HepG2 (cell line): ENCODE data around the gene VMO1. TPM values are rescaled to one million over a fixed set of nuclear protein-coding genes. Genes with fewer than 3 reads are reported as not detected.

ENCODE experiments used
- ARID4A ChIP-seq: sonication (generic); formaldehyde crosslinking; IDR thresholded peaks from 2 replicates; pipeline ENCODE4 v1.5.0; 2020; ENCODE audit warnings: mild to moderate bottlenecking, missing genetic modification reagents, borderline replicate concordance
- EED ChIP-seq: sonication (generic); formaldehyde crosslinking; IDR thresholded peaks from 2 replicates; pipeline ENCODE4 v1.5.0; 2020; ENCODE audit warnings: mild to moderate bottlenecking, missing genetic modification reagents
- FOXP1 ChIP-seq, 2 experiments: fragments of 450-650 bp in 1 of 2; IDR thresholded peaks; 2 replicates each; pipeline ENCODE4 v1.6.1; 2017 to 2018; ENCODE audit warnings: antibody characterized with exemption in 1 of 2
- HNF1A ChIP-seq, 2 experiments: sonication (generic) in 1 of 2; formaldehyde crosslinking in 1 of 2; IDR thresholded peaks; 2 replicates each; pipeline versions ENCODE4 v1.4.0 to v1.6.1; 2016 to 2020; ENCODE audit warnings: borderline replicate concordance in 1 of 2, low read depth in 1 of 2, mild to moderate bottlenecking in 1 of 2, missing genetic modification reagents in 1 of 2
- KDM1A ChIP-seq: IDR thresholded peaks from 2 replicates; pipeline ENCODE4 v1.6.1; 2016; ENCODE audit warnings: missing compliant biosample characterization
- MEIS1 ChIP-seq: sonication (generic); formaldehyde crosslinking; IDR thresholded peaks from 2 replicates; pipeline ENCODE4 v1.9.0; 2021; ENCODE audit warnings: mild to moderate bottlenecking, missing genetic modification reagents, moderate library complexity, borderline replicate concordance
- MTERF4 ChIP-seq: sonication (generic); formaldehyde crosslinking; IDR thresholded peaks from 2 replicates; pipeline ENCODE4 v1.8.0; 2023; ENCODE audit warnings: mild to moderate bottlenecking, missing genetic modification reagents
- NFKBIZ ChIP-seq: IDR thresholded peaks from 2 replicates; pipeline ENCODE4 v1.6.1; 2018; ENCODE audit warnings: missing genetic modification reagents, missing compliant biosample characterization
- REL ChIP-seq: sonication (generic); formaldehyde crosslinking; conservative IDR thresholded peaks from 2 replicates; pipeline ENCODE4 v1.8.0; 2022; ENCODE audit warnings: mild to moderate bottlenecking, missing genetic modification reagents, moderate library complexity
- SMAD1 ChIP-seq: sonication (generic); formaldehyde crosslinking; IDR thresholded peaks from 2 replicates; pipeline ENCODE4 v1.4.0; 2020; ENCODE audit warnings: missing genetic modification reagents, low read depth, mild to moderate bottlenecking, borderline replicate concordance
- TBP ChIP-seq: sonication (generic); formaldehyde crosslinking; IDR thresholded peaks from 2 replicates; pipeline ENCODE4 v1.5.0; 2020; ENCODE audit warnings: missing genetic modification reagents
- ZBTB7B ChIP-seq: sonication (generic); formaldehyde crosslinking; IDR thresholded peaks from 2 replicates; pipeline ENCODE4 v1.4.0; 2020; ENCODE audit warnings: missing genetic modification reagents
- ZFP36L2 ChIP-seq: sonication (generic); formaldehyde crosslinking; IDR thresholded peaks from 2 replicates; pipeline ENCODE4 v1.4.0; 2020; ENCODE audit warnings: missing genetic modification reagents
- ZNF207 ChIP-seq: fragments of 450-650 bp; IDR thresholded peaks from 2 replicates; pipeline ENCODE4 v1.6.1; 2016; ENCODE audit warnings: antibody characterized with exemption, borderline replicate concordance
- polyA plus RNA-seq, 8 experiments: library from polyadenylated mRNA; depleted of rRNA in 3 of 8; stranded (reverse) in 7 of 8; unstranded in 1 of 8; fragments of >200 nt; fragmentation: Illumina TruSeq in 4 of 8; extraction: Trizol in 4 of 8; gene quantifications; 2 replicates each; pipeline versions ENCODE4 v1.2.1 to v1.2.3, GENCODE V29; 2011 to 2016; ENCODE audit warnings: low read depth in 4 of 8, missing spikeins in 1 of 8, mixed read lengths in 1 of 8; ENCODE audit not compliant: insufficient read depth in 1 of 8
- total RNA-seq, 5 experiments: library from RNA; depleted of rRNA; stranded (reverse); fragments of >200 nt; fragmentation: Illumina TruSeq; extraction: Trizol; gene quantifications; 2 replicates each; pipeline ENCODE4 v1.2.3, GENCODE V29; 2016; ENCODE audit warnings: low read depth in 1 of 5
- TF ChIP-seq, protein P1 (sequence below): sonication (generic); formaldehyde crosslinking; IDR thresholded peaks from 2 replicates; pipeline ENCODE4 v1.8.1; 2023; ENCODE audit warnings: mild to moderate bottlenecking, moderate library complexity, missing genetic modification reagents
- TF ChIP-seq, protein P2 (sequence below): sonication (generic); formaldehyde crosslinking; IDR thresholded peaks from 2 replicates; pipeline ENCODE4 v1.5.1; 2020; ENCODE audit warnings: mild to moderate bottlenecking, moderate library complexity, missing genetic modification reagents

The VMO1 gene
- total and polyA plus RNA-seq, 2 of the 13 experiments (the other 11 are each of a cell fraction or from before 2014, with no cell fraction given): not detected

- no peak for TF ChIP-seq KDM1A (CRISPR knock-in tag)
- TF ChIP-seq EED: no peak
- TF ChIP-seq MTERF4: no peak
- no peak for TF ChIP-seq TBP (CRISPR knock-in tag)
- no peak for TF ChIP-seq ZFP36L2 (CRISPR knock-in tag)
- TF ChIP-seq, protein P1, sequence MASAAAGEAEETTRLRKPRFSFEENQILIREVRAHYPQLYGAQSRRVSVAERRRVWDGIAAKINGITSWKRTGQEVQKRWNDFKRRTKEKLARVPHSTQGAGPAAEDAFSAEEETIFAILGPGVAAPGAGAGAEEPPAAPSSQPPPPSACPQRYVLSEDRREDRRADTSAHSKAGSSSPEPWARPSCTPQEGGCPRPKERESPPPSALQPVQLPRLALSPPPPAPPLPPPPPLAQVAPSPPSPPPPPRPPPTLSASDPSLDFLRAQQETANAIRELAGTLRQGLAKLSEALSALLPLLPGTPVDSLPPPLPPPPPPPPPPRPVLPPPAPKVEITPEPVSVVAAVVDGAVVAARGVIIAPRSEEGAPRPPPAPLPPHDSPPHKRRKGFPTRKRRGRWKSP (CRISPR knock-in tag): no peak
- no peak for TF ChIP-seq REL (CRISPR knock-in tag)
- TF ChIP-seq ARID4A (CRISPR knock-in tag): peak; percentile 30; the same call in 1 of the 2 replicates
- TF ChIP-seq ZBTB7B: peak; percentile 70; the same call in 1 of the 2 replicates
- TF ChIP-seq HNF1A (IDR thresholded peaks at IDR 0.05; ENCODE audit: low read depth): peak; percentile 49; the same call in 1 of the 2 replicates
- TF ChIP-seq HNF1A (CRISPR knock-in tag; IDR thresholded peaks at IDR 0.05; ENCODE audit: borderline replicate concordance): peak; percentile 76; the same call in 1 of the 2 replicates
- TF ChIP-seq SMAD1 (CRISPR knock-in tag): no peak
- TF ChIP-seq NFKBIZ: peak; percentile 59
- peak; percentile 90 for TF ChIP-seq FOXP1 (IDR thresholded peaks at IDR 0.05)
- TF ChIP-seq FOXP1 (CRISPR knock-in tag; IDR thresholded peaks at IDR 0.05): peak; percentile 95
- no peak for TF ChIP-seq ZNF207
- TF ChIP-seq, protein P2, sequence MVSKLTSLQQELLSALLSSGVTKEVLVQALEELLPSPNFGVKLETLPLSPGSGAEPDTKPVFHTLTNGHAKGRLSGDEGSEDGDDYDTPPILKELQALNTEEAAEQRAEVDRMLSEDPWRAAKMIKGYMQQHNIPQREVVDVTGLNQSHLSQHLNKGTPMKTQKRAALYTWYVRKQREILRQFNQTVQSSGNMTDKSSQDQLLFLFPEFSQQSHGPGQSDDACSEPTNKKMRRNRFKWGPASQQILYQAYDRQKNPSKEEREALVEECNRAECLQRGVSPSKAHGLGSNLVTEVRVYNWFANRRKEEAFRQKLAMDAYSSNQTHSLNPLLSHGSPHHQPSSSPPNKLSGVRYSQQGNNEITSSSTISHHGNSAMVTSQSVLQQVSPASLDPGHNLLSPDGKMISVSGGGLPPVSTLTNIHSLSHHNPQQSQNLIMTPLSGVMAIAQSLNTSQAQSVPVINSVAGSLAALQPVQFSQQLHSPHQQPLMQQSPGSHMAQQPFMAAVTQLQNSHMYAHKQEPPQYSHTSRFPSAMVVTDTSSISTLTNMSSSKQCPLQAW: peak; percentile 88
- peak; percentile 89 for TF ChIP-seq MEIS1
These were observed 26.4 kb downstream of the VMO1 start (continued) for GRCh38 chr17:4759776-4760236.
